Keratinocyte (primary cell): Measurements from ENCODE around the gene FBXO34. TPM values are rescaled to one million over a fixed set of nuclear protein-coding genes. Genes with fewer than 3 reads are reported as not detected.

ENCODE experiments used
- DNase-seq: peaks from one replicate; pipeline ENCODE4 v3.0.0-alpha.2; 2011; ENCODE audit warnings: low read depth, missing footprints, low spot score
- FAIRE-seq: peaks from 2 replicates; lab custom pipeline; 2011; peaks lifted over from hg19 to GRCh38; lab: Jason Lieb, UNC
- H2AFZ ChIP-seq: 2 replicates; pipeline ENCODE4 v1.6.0; 2012; ENCODE audit warnings: low read length, control low read depth, inconsistent platforms; ENCODE audit not compliant: control insufficient read depth
- H3K27ac ChIP-seq: 2 replicates; pipeline ENCODE4 v1.5.1; 2011; ENCODE audit warnings: low read length; ENCODE audit not compliant: control insufficient read depth, insufficient read depth
- H3K27me3 ChIP-seq: 3 replicates; pipeline ENCODE4 v1.6.0; 2011; ENCODE audit warnings: low read length; ENCODE audit not compliant: control insufficient read depth, insufficient read depth; ENCODE audit errors: extremely low read depth
- H3K36me3 ChIP-seq, 2 experiments: 2 replicates in 1 of 2; 3 replicates in 1 of 2; pipeline ENCODE4 v1.5.1; 2011; ENCODE audit warnings: low read length in 2 of 2, mild to moderate bottlenecking in 1 of 2; ENCODE audit not compliant: control insufficient read depth in 2 of 2, insufficient read depth in 2 of 2; ENCODE audit errors: extremely low read depth in 1 of 2
- H3K4me1 ChIP-seq: 3 replicates; pipeline ENCODE4 v1.5.1; 2011; ENCODE audit warnings: low read length; ENCODE audit not compliant: control insufficient read depth, insufficient read depth; ENCODE audit errors: extremely low read depth
- H3K4me2 ChIP-seq: 3 replicates; pipeline ENCODE4 v1.6.0; 2011; ENCODE audit warnings: low read depth, low read length; ENCODE audit not compliant: control insufficient read depth, insufficient read depth; ENCODE audit errors: extremely low read depth
- H3K4me3 ChIP-seq, 3 experiments: fragments of 200-600 bp in 1 of 3; sonication (generic) in 1 of 3; 2 replicates in 2 of 3; 3 replicates in 1 of 3; pipeline ENCODE4 v1.5.1; 2011 to 2016; ENCODE audit warnings: low read length in 3 of 3, mild to moderate bottlenecking in 3 of 3, control low read depth in 2 of 3, inconsistent platforms in 1 of 3, low read depth in 1 of 3, mixed read lengths in 1 of 3, mixed run types in 1 of 3, moderate library complexity in 1 of 3; ENCODE audit not compliant: control insufficient read depth in 2 of 3, insufficient read depth in 2 of 3; ENCODE audit errors: extremely low read depth in 1 of 3
- H3K79me2 ChIP-seq: 2 replicates; pipeline ENCODE4 v1.6.0; 2012; ENCODE audit warnings: low read length; ENCODE audit not compliant: control insufficient read depth, insufficient read depth
- H3K9ac ChIP-seq: 3 replicates; pipeline ENCODE4 v1.6.0; 2011; ENCODE audit warnings: low read length; ENCODE audit not compliant: control insufficient read depth, insufficient read depth; ENCODE audit errors: extremely low read depth
- H3K9me1 ChIP-seq: 3 replicates; pipeline ENCODE4 v1.6.0; 2011; ENCODE audit warnings: low read length; ENCODE audit not compliant: control insufficient read depth, insufficient read depth; ENCODE audit errors: extremely low read depth
- H3K9me3 ChIP-seq: 2 replicates; pipeline ENCODE4 v1.5.1; 2012; ENCODE audit warnings: low read depth, low read length; ENCODE audit not compliant: control insufficient read depth
- H4K20me1 ChIP-seq: 3 replicates; pipeline ENCODE4 v1.6.0; 2011; ENCODE audit warnings: low read length; ENCODE audit not compliant: control insufficient read depth, insufficient read depth; ENCODE audit errors: extremely low read depth
- CTCF ChIP-seq, 3 experiments: IDR thresholded peaks in 1 of 3; conservative IDR thresholded peaks in 1 of 3; optimal IDR thresholded peaks in 1 of 3; 2 replicates in 2 of 3; 3 replicates in 1 of 3; pipeline versions ENCODE3 to v1.5.1; 2011; ENCODE audit warnings: low read length in 3 of 3, mild to moderate bottlenecking in 3 of 3, moderate library complexity in 2 of 3, control low read depth in 1 of 3, inconsistent platforms in 1 of 3; ENCODE audit not compliant: insufficient read depth in 2 of 3; ENCODE audit errors: extremely low read depth in 1 of 3
- EZH2 ChIP-seq: IDR thresholded peaks from one replicate; pipeline ENCODE4 v1.6.1; 2012; ENCODE audit warnings: inconsistent platforms, mild to moderate bottlenecking, low read length, moderate library complexity
- dilution Hi-C: fragments of 300-500 bp; cut with MboI; formaldehyde crosslinking; loops from one replicate; pipeline ENCODE4 v1.7.0; 2020; ENCODE audit warnings: low sequenced_read_pairs; ENCODE audit not compliant: extremely low pct_ligation_motif_present
- polyA minus RNA-seq, 3 experiments: library from RNA; depleted of rRNA, polyadenylated mRNA; stranded (reverse); fragments of >200 nt; gene quantifications; 1 replicate in 1 of 3; 2 replicates in 1 of 3; 3 replicates in 1 of 3; pipeline ENCODE4 v1.2.3, GENCODE V29; 2011
- polyA plus RNA-seq, 5 experiments: library from polyadenylated mRNA; depleted of rRNA in 3 of 5; stranded (reverse) in 3 of 5; stranded (forward) in 1 of 5; unstranded in 1 of 5; fragments of >200 nt; gene quantifications; 1 replicate in 1 of 5; 2 replicates in 3 of 5; 3 replicates in 1 of 5; pipeline versions ENCODE4 v1.2.1 to v1.2.3, GENCODE V29; 2011 to 2012; ENCODE audit warnings: missing spikeins in 2 of 5, low read depth in 1 of 5, low replicate concordance in 1 of 5

Gene FBXO34, protein sequence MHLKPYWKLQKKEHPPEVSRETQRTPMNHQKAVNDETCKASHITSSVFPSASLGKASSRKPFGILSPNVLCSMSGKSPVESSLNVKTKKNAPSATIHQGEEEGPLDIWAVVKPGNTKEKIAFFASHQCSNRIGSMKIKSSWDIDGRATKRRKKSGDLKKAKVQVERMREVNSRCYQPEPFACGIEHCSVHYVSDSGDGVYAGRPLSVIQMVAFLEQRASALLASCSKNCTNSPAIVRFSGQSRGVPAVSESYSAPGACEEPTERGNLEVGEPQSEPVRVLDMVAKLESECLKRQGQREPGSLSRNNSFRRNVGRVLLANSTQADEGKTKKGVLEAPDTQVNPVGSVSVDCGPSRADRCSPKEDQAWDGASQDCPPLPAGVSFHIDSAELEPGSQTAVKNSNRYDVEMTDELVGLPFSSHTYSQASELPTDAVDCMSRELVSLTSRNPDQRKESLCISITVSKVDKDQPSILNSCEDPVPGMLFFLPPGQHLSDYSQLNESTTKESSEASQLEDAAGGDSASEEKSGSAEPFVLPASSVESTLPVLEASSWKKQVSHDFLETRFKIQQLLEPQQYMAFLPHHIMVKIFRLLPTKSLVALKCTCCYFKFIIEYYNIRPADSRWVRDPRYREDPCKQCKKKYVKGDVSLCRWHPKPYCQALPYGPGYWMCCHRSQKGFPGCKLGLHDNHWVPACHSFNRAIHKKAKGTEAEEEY
- 16.0 to 18.0 TPM (median 16.5 TPM) in 3 replicates for polyA plus RNA-seq
- polyA plus RNA-seq (2011; ENCODE audit: low read depth) = 12.7 TPM
- 9.7 and 14.3 TPM in 2 replicates for polyA plus RNA-seq (2011; cell fraction: cytosol; rRNA removed)
- 24.2 and 28.0 TPM in 2 replicates for polyA plus RNA-seq (2011; cell fraction: nucleus; rRNA removed)
- 9.5 and 17.9 TPM in 2 replicates for polyA plus RNA-seq (2012; ENCODE audit: low replicate concordance)
- polyA minus RNA-seq = 5.7 to 17.5 TPM (median 14.4 TPM) in 3 replicates
- polyA minus RNA-seq (2011; cell fraction: cytosol; rRNA and poly(A)+ RNA removed) = 8.1 TPM
- polyA minus RNA-seq (2011; cell fraction: nucleus; rRNA and poly(A)+ RNA removed) = 16.4 and 24.9 TPM in 2 replicates

DNA sequence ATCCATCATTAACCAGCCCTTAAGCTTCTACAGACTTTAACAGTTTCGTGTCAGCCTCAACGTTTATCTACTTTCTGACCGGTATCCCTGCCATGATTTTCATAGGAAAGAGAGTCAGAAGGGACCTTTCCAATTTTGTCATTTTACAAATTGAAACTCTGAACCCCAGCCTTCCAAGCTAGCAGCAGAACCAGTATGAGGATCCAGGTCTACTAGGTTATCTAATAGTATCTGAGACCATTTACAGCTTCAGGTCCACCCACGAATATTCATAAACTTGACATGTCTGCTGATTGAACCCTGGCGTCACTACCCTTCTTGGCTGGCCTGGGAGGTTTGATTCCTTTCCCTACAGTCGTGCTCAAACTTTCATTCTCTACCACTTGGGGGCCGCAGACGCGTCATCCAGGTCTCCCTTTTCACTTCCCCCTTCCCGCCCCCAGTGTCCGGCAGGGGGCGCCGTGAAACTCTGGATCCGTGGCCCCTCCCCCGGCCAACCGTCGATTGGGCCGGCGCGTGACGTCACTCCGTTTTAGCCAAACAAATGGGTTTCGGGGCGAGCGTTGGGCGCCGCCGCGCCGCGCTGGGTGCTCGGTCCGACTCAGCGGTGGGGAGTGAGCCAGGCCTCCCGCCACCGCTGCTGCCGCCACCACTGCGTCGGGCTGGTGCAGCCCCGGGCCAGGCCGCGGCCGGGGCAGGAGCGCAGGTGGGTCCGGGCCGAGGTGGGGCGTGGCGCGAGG lies at the start of gene FBXO34:
Gene FBXO34, plus strand, starts transcription at position 590 of the 740 bp plus-strand sequence. CDS start 78,970 bp downstream, outside the sequence.
- H2AFZ ChIP-seq = peak within 1 kb of the TSS; percentile 99
- H3K9me3 ChIP-seq = no peaks in the 10 kb centered on the region
- H3K27ac ChIP-seq = peak within 1 kb of the TSS; percentile 94
- peaks cover 3% of the 10 kb centered on the region for H4K20me1 ChIP-seq
- H3K9me1 ChIP-seq = no peaks in the 10 kb centered on the region
- DNase-seq = peak; percentile 61
- TF ChIP-seq CTCF (optimal IDR thresholded peaks at IDR 0.05 in 1 of 3, IDR thresholded peaks at IDR 0.05 in 1 of 3, conservative IDR thresholded peaks at IDR 0.05 in 1 of 3; ENCODE audit: extremely low read depth in 1 of 3, insufficient read depth in 2 of 3, low read length in 3 of 3) (peak; percentile 98 to 99 (median 98)), EZH2 (no peak)
- H3K4me1 ChIP-seq = peaks cover 28% of the 10 kb centered on the region
- H3K4me3 ChIP-seq = peak within 1 kb of the TSS; percentile 81 to 94 (median 92)
- peak within 1 kb of the TSS; percentile 93 for H3K4me2 ChIP-seq
- H3K9ac ChIP-seq = peak within 1 kb of the TSS; percentile 97
- no peaks in the 10 kb centered on the region for H3K36me3 ChIP-seq
- peak; percentile 87 for FAIRE-seq
- H3K79me2 ChIP-seq = peaks cover 41% of the 10 kb centered on the region
- dilution Hi-C loops = no loop called here
- H3K27me3 ChIP-seq = no peaks in the 10 kb centered on the region

DNA sequence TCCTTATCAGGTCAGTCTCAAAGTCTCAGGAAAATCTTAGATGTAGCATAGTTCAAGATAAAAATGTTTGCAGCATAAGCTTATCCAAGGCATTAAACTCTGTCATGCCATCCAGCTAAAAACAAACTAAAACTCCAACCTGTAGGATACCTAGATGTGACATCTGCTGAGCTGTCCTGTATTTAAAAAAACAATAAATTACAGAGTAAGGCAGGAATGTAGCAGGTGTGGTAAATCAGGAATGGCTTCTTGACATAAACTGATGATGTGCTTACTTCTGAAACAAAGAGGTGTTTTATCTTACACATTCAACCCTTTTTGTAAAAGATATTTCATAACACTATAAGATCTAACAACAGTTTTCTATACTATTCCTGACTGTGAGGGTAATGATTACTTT lies 49.3 kb upstream of the FBXO34 start:
- Histone ChIP-seq H3K27me3 (no peaks in the 10 kb centered on the region), H3K4me3 (no peak overlapping the region), H3K4me1 (peaks cover 20% of the 10 kb centered on the region), H3K79me2 (no peaks in the 10 kb centered on the region), H3K9ac (no peak overlapping the region), H4K20me1 (no peaks in the 10 kb centered on the region), H3K9me1 (no peaks in the 10 kb centered on the region), H3K36me3 (no peaks in the 10 kb centered on the region), H3K4me2 (no peak overlapping the region), H2AFZ (no peak overlapping the region), H3K9me3 (no peaks in the 10 kb centered on the region), H3K27ac (no peak overlapping the region)
- dilution Hi-C loops = no loop called here
- FAIRE-seq (no peak), DNase-seq (no peak)
- TF ChIP-seq EZH2 = no peak
- TF ChIP-seq CTCF (optimal IDR thresholded peaks at IDR 0.05 in 1 of 3, IDR thresholded peaks at IDR 0.05 in 1 of 3, conservative IDR thresholded peaks at IDR 0.05 in 1 of 3; ENCODE audit: extremely low read depth in 1 of 3, insufficient read depth in 2 of 3, low read length in 3 of 3) = no peak
